ENCODE results near the gene GDPD5. TPM values are rescaled to one million over a fixed set of nuclear protein-coding genes. Genes with fewer than 3 reads are reported as not detected.

The GDPD5 gene
- total RNA-seq, 1 experiment from 2014 or later: 7.8 TPM

DNA sequence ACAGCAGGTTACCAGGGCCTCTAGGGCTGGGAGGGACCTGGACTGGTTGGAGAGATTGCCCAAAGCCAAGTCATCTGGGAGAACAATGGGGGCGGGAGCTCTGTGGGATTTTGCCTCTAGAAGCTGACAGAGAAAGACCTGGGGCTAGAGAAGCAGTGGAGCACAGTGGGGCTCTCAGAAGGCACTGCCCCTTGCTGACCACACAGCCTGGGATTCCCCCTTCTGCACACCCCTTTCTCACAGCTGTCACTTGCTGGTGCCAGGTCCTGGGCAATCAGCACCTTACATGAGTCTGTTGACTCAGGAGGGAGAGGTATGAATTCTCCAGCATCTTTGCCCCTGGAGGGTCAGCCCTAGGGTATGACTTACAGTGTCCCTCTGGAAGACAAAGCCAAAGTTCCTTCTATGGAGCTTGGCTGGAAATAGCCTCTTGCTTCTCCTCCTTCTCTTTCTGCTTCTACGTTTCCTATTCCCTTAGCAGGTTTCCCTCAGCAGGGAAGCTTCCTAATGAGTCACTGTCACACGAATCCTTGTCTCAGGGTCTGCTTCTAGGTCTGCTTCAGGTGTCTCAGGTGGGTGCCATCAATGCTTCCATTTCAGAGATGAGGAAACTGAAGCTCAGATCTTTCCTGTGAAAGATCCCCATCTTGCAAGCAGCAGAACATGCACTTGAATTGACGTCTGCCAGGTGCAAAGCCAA is 27.0 kb downstream of the GDPD5 start:
- WGBS (ENCODE audit: extremely low coverage, insufficient read length, low lambda C conversion rate): no CpG with 5 or more reads among the region's 4 CpGs
- Histone ChIP-seq H3K4me2 (ENCODE audit: insufficient read depth, insufficient read length, low read length) (no peak overlapping the region), H4K5ac (ENCODE audit: insufficient read length, low read depth, low read length) (no peak overlapping the region), H4K8ac (replicated peaks; ENCODE audit: insufficient read length, low read depth, low read length) (peak overlapping the region; percentile 24), H3K27ac (ENCODE audit: insufficient read length, low read depth, low read length) (no peak overlapping the region), H2BK20ac (ENCODE audit: low read depth, low read length, poor library complexity, severe bottlenecking) (no peak overlapping the region), H3K9me3 (ENCODE audit: control insufficient read depth, low read depth, low read length) (no peaks in the 10 kb centered on the region), H3K56ac (ENCODE audit: insufficient read length, low read depth, low read length) (no peak overlapping the region), H2AFZ (ENCODE audit: low read length) (no peak overlapping the region), H2BK120ac (ENCODE audit: low read depth, low read length, poor library complexity, severe bottlenecking) (no peak overlapping the region), H3K18ac (ENCODE audit: insufficient read length, low read depth, low read length) (no peak overlapping the region), H3K23ac (ENCODE audit: insufficient read length, low read depth, low read length) (no peak overlapping the region), H3K79me1 (ENCODE audit: insufficient read depth, low read depth, low read length, poor library complexity, severe bottlenecking) (no peaks in the 10 kb centered on the region), H3K79me2 (ENCODE audit: insufficient read depth, low read length) (no peaks in the 10 kb centered on the region), H3K9ac (ENCODE audit: extremely low read depth, insufficient read length, low read length) (no peak overlapping the region), H3K4me1 (ENCODE audit: insufficient read depth, low read length) (no peaks in the 10 kb centered on the region), H4K91ac (ENCODE audit: insufficient read length, low read depth, low read length) (no peak overlapping the region), H2BK15ac (ENCODE audit: low read depth, low read length) (no peak overlapping the region), H3K23me2 (ENCODE audit: insufficient read length, low read depth, low read length, poor library complexity, severe bottlenecking) (no peaks in the 10 kb centered on the region), H3K27me3 (ENCODE audit: insufficient read depth, low read length) (no peaks in the 10 kb centered on the region), H3K4ac (ENCODE audit: low read depth, low read length) (no peak overlapping the region), H4K20me1 (ENCODE audit: control insufficient read depth, insufficient read depth, insufficient read length) (no peaks in the 10 kb centered on the region), H2BK5ac (ENCODE audit: insufficient read length, low read length) (no peak overlapping the region), H3K14ac (ENCODE audit: insufficient read depth, low read length) (no peak overlapping the region), H2AK5ac (ENCODE audit: insufficient read length, low read length) (no peak overlapping the region), H2BK12ac (ENCODE audit: insufficient read length, low read depth, low read length) (no peak overlapping the region), H3T11ph (ENCODE audit: low read length) (no peak overlapping the region)
- TF ChIP-seq, protein P1, sequence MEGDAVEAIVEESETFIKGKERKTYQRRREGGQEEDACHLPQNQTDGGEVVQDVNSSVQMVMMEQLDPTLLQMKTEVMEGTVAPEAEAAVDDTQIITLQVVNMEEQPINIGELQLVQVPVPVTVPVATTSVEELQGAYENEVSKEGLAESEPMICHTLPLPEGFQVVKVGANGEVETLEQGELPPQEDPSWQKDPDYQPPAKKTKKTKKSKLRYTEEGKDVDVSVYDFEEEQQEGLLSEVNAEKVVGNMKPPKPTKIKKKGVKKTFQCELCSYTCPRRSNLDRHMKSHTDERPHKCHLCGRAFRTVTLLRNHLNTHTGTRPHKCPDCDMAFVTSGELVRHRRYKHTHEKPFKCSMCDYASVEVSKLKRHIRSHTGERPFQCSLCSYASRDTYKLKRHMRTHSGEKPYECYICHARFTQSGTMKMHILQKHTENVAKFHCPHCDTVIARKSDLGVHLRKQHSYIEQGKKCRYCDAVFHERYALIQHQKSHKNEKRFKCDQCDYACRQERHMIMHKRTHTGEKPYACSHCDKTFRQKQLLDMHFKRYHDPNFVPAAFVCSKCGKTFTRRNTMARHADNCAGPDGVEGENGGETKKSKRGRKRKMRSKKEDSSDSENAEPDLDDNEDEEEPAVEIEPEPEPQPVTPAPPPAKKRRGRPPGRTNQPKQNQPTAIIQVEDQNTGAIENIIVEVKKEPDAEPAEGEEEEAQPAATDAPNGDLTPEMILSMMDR (conservative IDR thresholded peaks at IDR 0.05): no peak
- Mint-ChIP-seq H3K27ac (no peak overlapping the region), H3K36me3 (ENCODE audit: insufficient read depth in 1 of 3, low read depth in 3 of 3) (no peaks in the 10 kb centered on the region), H3K27me3 (ENCODE audit: low read depth) (no peaks in the 10 kb centered on the region; the same call in 1 of the 2 replicates), H3K4me3 (no peak overlapping the region), H3K9me3 (no peaks in the 10 kb centered on the region), H3K4me1 (peaks cover 12 to 15% of the 10 kb centered on the region in 2 experiments)
- DNase-seq: no peak
